Loucy (cell line): ENCODE measurements around the gene PBX1.

Source experiments
- H2AFZ ChIP-seq: fragments of 200-600 bp; sonication (generic); 2 replicates; pipeline ENCODE4 v1.6.0; 2016; ENCODE audit warnings: antibody characterized with exemption, mild to moderate bottlenecking, low read length, moderate library complexity
- H3F3A ChIP-seq: fragments of 200-600 bp; 2 replicates; pipeline ENCODE4 v1.6.0; 2016; ENCODE audit warnings: antibody characterized with exemption, low read depth, mild to moderate bottlenecking
- H3K27me3 ChIP-seq: fragments of 200-600 bp; sonication (generic); 2 replicates; pipeline ENCODE4 v1.6.1; 2014; ENCODE audit warnings: low read length, mild to moderate bottlenecking; ENCODE audit not compliant: insufficient read depth, poor library complexity, severe bottlenecking
- H3K36me3 ChIP-seq: fragments of 200-600 bp; sonication (generic); 2 replicates; pipeline ENCODE4 v1.6.1; 2016; ENCODE audit warnings: low read length; ENCODE audit not compliant: insufficient read depth
- H3K4me1 ChIP-seq: fragments of 200-600 bp; sonication (generic); 2 replicates; pipeline ENCODE4 v1.5.1; 2014; ENCODE audit warnings: low read length, mild to moderate bottlenecking; ENCODE audit not compliant: insufficient read depth, poor library complexity, severe bottlenecking
- H3K4me2 ChIP-seq: fragments of 200-600 bp; sonication (generic); 2 replicates; pipeline ENCODE4 v1.6.0; 2014; ENCODE audit warnings: antibody characterized with exemption, low read length, low read depth, mild to moderate bottlenecking; ENCODE audit not compliant: poor library complexity, severe bottlenecking
- H3K4me3 ChIP-seq: fragments of 200-600 bp; sonication (generic); 2 replicates; pipeline ENCODE4 v1.5.1; 2014; ENCODE audit warnings: low read length, mild to moderate bottlenecking, mixed read lengths; ENCODE audit not compliant: poor library complexity, severe bottlenecking
- H3K79me2 ChIP-seq: fragments of 200-600 bp; sonication (generic); 2 replicates; pipeline ENCODE4 v1.6.1; 2014; ENCODE audit warnings: low read length; ENCODE audit not compliant: insufficient read depth
- H3K9ac ChIP-seq: fragments of 200-600 bp; sonication (generic); 2 replicates; pipeline ENCODE4 v1.6.0; 2014; ENCODE audit warnings: mild to moderate bottlenecking, low read depth, low read length, moderate library complexity; ENCODE audit not compliant: poor library complexity, severe bottlenecking
- H3K9me2 ChIP-seq: fragments of 200-600 bp; sonication (generic); replicated peaks from 2 replicates; pipeline ENCODE4 v1.6.1; 2016; ENCODE audit warnings: low read depth, low read length, mixed read lengths
- H3K9me3 ChIP-seq: fragments of 200-600 bp; sonication (generic); 2 replicates; pipeline ENCODE4 v1.6.1; 2014; ENCODE audit warnings: mild to moderate bottlenecking, antibody characterized with exemption, low read length, low read depth; ENCODE audit not compliant: insufficient read depth
- H4K20me1 ChIP-seq: fragments of 200-600 bp; sonication (generic); 2 replicates; pipeline ENCODE4 v1.6.0; 2014; ENCODE audit warnings: antibody characterized with exemption, low read length, mild to moderate bottlenecking; ENCODE audit not compliant: insufficient read depth, poor library complexity, severe bottlenecking
- EZH2phosphoT487 ChIP-seq: fragments of 200-600 bp; IDR thresholded peaks from 2 replicates; pipeline ENCODE4 v1.6.1; 2018; ENCODE audit warnings: antibody characterized with exemption, mild to moderate bottlenecking, moderate library complexity, borderline replicate concordance
- TF ChIP-seq, protein P1 (sequence below): fragments of 200-600 bp; sonication (generic); conservative IDR thresholded peaks from 2 replicates; pipeline ENCODE4 v1.5.1; 2014; ENCODE audit warnings: mild to moderate bottlenecking, antibody characterized with exemption, low read length

PBX1 gene

GRCh38 chr1:164760569-164760968 lies 201.6 kb downstream of the PBX1 start:
- no peak overlapping the region for H3K4me3 ChIP-seq

DNA sequence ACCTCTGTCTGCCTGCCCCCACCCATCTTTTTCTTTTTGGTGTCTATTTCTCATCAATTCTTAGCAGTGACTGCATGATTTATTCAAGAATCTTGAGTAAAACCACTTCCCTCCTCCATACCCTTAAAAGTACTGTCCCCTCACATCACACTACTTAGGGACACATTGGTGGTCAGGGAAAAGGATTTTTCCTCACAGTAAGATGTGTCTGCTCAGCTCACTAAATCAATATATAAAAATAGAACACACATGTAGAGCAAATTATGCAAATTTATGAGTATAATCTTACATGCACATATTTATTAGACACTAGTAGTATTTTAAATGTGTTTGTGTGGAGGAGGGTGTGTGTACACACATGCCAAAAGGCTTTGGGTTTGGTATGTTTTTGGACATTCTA lies 202.0 kb downstream of the PBX1 start:
- H3K9me2 ChIP-seq, result no peaks in the 10 kb centered on the region
- no peak overlapping the region for H3K4me3 ChIP-seq
- H3F3A ChIP-seq, result no peaks in the 10 kb centered on the region
- H3K27me3 ChIP-seq, result no peaks in the 10 kb centered on the region
- H3K4me2 ChIP-seq, result no peak overlapping the region
- no peaks in the 10 kb centered on the region for H3K4me1 ChIP-seq
- H2AFZ ChIP-seq, result no peak overlapping the region
- TF ChIP-seq EZH2phosphoT487, result no peak
- TF ChIP-seq, protein P1, sequence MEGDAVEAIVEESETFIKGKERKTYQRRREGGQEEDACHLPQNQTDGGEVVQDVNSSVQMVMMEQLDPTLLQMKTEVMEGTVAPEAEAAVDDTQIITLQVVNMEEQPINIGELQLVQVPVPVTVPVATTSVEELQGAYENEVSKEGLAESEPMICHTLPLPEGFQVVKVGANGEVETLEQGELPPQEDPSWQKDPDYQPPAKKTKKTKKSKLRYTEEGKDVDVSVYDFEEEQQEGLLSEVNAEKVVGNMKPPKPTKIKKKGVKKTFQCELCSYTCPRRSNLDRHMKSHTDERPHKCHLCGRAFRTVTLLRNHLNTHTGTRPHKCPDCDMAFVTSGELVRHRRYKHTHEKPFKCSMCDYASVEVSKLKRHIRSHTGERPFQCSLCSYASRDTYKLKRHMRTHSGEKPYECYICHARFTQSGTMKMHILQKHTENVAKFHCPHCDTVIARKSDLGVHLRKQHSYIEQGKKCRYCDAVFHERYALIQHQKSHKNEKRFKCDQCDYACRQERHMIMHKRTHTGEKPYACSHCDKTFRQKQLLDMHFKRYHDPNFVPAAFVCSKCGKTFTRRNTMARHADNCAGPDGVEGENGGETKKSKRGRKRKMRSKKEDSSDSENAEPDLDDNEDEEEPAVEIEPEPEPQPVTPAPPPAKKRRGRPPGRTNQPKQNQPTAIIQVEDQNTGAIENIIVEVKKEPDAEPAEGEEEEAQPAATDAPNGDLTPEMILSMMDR, result no peak
- no peaks in the 10 kb centered on the region for H3K9me3 ChIP-seq
- no peak overlapping the region for H3K9ac ChIP-seq
- H3K36me3 ChIP-seq, result no peaks in the 10 kb centered on the region
- H3K79me2 ChIP-seq, result no peaks in the 10 kb centered on the region
- no peaks in the 10 kb centered on the region for H4K20me1 ChIP-seq

More at GRCh38 chr1:164760569-164760968, 201.6 kb downstream of the PBX1 start:
- TF ChIP-seq, protein P1, result no peak
- no peak for TF ChIP-seq EZH2phosphoT487
- Histone ChIP-seq H3K4me1 (no peaks in the 10 kb centered on the region), H3K79me2 (no peaks in the 10 kb centered on the region), H3K9me3 (no peaks in the 10 kb centered on the region), H3K9me2 (no peaks in the 10 kb centered on the region), H3K4me2 (no peak overlapping the region), H4K20me1 (no peaks in the 10 kb centered on the region), H3K27me3 (no peaks in the 10 kb centered on the region), H3F3A (no peaks in the 10 kb centered on the region), H2AFZ (no peak overlapping the region), H3K36me3 (no peaks in the 10 kb centered on the region), H3K9ac (no peak overlapping the region)

DNA sequence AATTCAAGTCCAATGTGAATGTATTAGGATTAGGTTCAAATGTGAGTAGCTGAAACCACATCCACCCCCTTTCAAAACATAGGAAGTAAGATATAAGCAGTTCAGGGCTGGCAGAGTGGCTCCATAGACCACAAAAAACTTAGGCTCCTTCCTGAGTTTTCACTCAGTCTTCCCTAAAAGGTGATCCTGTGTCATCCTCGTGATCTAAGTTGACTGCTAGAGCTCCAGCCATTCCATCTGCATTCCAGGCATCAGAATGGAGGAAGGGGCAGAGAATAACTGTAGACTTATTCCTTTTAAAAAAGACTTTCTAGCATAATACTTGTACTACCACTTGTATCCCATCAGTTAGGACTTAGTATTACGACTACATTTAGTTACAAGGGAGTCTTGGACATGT lies 204.1 kb downstream of the PBX1 start:
- no peaks in the 10 kb centered on the region for H3F3A ChIP-seq
- no peaks in the 10 kb centered on the region for H3K36me3 ChIP-seq
- H4K20me1 ChIP-seq, result no peaks in the 10 kb centered on the region
- no peaks in the 10 kb centered on the region for H3K9me3 ChIP-seq
- TF ChIP-seq EZH2phosphoT487, result no peak
- TF ChIP-seq, protein P1, result no peak
- H3K27me3 ChIP-seq, result no peaks in the 10 kb centered on the region
- no peak overlapping the region for H3K4me2 ChIP-seq
- H2AFZ ChIP-seq, result no peak overlapping the region
- no peaks in the 10 kb centered on the region for H3K4me1 ChIP-seq
- no peaks in the 10 kb centered on the region for H3K9me2 ChIP-seq
- no peak overlapping the region for H3K4me3 ChIP-seq
- no peak overlapping the region for H3K9ac ChIP-seq
- H3K79me2 ChIP-seq, result no peaks in the 10 kb centered on the region
